H1 (cell line): ENCODE data around the gene CASP5. TPM values are rescaled to one million over a fixed set of nuclear protein-coding genes. Genes with fewer than 3 reads are reported as not detected.

ENCODE experiments used
- CTCF ChIA-PET: fragments of 300-600 bp; sonication (Branson Sonifier 250); formaldehyde crosslinking; loops from one replicate; lab custom pipeline; 2021; ENCODE audit not compliant: partially characterized antibody; lab: Charles Lee
- POLR2A ChIA-PET: fragments of 300-600 bp; sonication (Branson Sonifier 250); formaldehyde crosslinking; loops from one replicate; lab custom pipeline; 2021; ENCODE audit warnings: inconsistent platforms; ENCODE audit not compliant: partially characterized antibody; lab: Charles Lee
- DNase-seq, 2 experiments: peaks; one replicate each; pipeline versions ENCODE4 v3.0.0 to v3.0.0-alpha.2; 2010 to 2022; ENCODE audit warnings: low spot score in 2 of 2, low read depth in 1 of 2, mixed read lengths in 1 of 2
- FAIRE-seq: peaks from 2 replicates; lab custom pipeline; 2011; peaks lifted over from hg19 to GRCh38; lab: Jason Lieb, UNC
- H2AFZ ChIP-seq: 2 replicates; pipeline ENCODE4 v1.8.1; 2012; ENCODE audit warnings: low read length, inconsistent platforms
- H2AK5ac ChIP-seq: 2 replicates; pipeline ENCODE4 v1.6.1; 2013; ENCODE audit warnings: low read depth, low read length
- H2BK120ac ChIP-seq: replicated peaks from 2 replicates; pipeline ENCODE3; 2013; ENCODE audit warnings: low read depth, low read length, inconsistent platforms
- H2BK12ac ChIP-seq: 2 replicates; pipeline ENCODE4 v1.6.1; 2013; ENCODE audit warnings: low read depth, low read length
- H2BK15ac ChIP-seq: 2 replicates; pipeline ENCODE4 v1.6.1; 2013; ENCODE audit warnings: low read length
- H2BK20ac ChIP-seq: 2 replicates; pipeline ENCODE4 v1.6.1; 2013; ENCODE audit warnings: low read length
- H2BK5ac ChIP-seq: 2 replicates; pipeline ENCODE4 v1.6.1; 2013; ENCODE audit warnings: low read depth, low read length
- H3K14ac ChIP-seq: 2 replicates; pipeline ENCODE4 v1.6.1; 2013; ENCODE audit warnings: inconsistent platforms; ENCODE audit not compliant: insufficient read length
- H3K18ac ChIP-seq: 2 replicates; pipeline ENCODE4 v1.6.1; 2013; ENCODE audit warnings: low read length; ENCODE audit errors: extremely low read depth
- H3K23ac ChIP-seq: 2 replicates; pipeline ENCODE4 v1.6.1; 2013; ENCODE audit warnings: inconsistent platforms; ENCODE audit not compliant: insufficient read length
- H3K23me2 ChIP-seq: 2 replicates; pipeline ENCODE4 v1.6.1; 2013; ENCODE audit warnings: low read depth, low read length
- H3K27ac ChIP-seq: 2 replicates; pipeline ENCODE4 v1.6.1; 2011; ENCODE audit warnings: low read depth, low read length, inconsistent platforms
- H3K27me3 ChIP-seq, 4 experiments: replicated peaks in 1 of 4; 1 replicate in 1 of 4; 2 replicates in 3 of 4; pipeline versions ENCODE4 v1.6.1 to v1.8.1; 2011 to 2013; ENCODE audit warnings: low read length in 3 of 4, mild to moderate bottlenecking in 3 of 4, inconsistent platforms in 2 of 4, mixed read lengths in 2 of 4, moderate library complexity in 1 of 4; ENCODE audit not compliant: control insufficient read depth in 3 of 4, insufficient read depth in 3 of 4; ENCODE audit errors: extremely low read depth in 1 of 4
- H3K36me3 ChIP-seq, 4 experiments: 2 replicates each; pipeline versions ENCODE4 v1.6.1 to v1.8.1; 2011 to 2013; ENCODE audit warnings: mild to moderate bottlenecking in 4 of 4, low read length in 3 of 4, moderate library complexity in 2 of 4, control low read depth in 1 of 4, inconsistent platforms in 1 of 4; ENCODE audit not compliant: insufficient read depth in 4 of 4, control insufficient read depth in 2 of 4
- H3K4ac ChIP-seq: replicated peaks from 2 replicates; pipeline ENCODE3; 2013; ENCODE audit warnings: low read length, low read depth, mixed read lengths, inconsistent platforms; ENCODE audit not compliant: insufficient read length
- H3K4me1 ChIP-seq, 4 experiments: replicated peaks in 1 of 4; 1 replicate in 1 of 4; 2 replicates in 3 of 4; pipeline versions ENCODE4 v1.6.1 to v1.8.1; 2011 to 2013; ENCODE audit warnings: low read length in 3 of 4, inconsistent platforms in 2 of 4, mixed read lengths in 1 of 4; ENCODE audit not compliant: insufficient read depth in 4 of 4, control insufficient read depth in 3 of 4
- H3K4me2 ChIP-seq, 2 experiments: 2 replicates each; pipeline versions ENCODE4 v1.6.1 to v1.8.1; 2011 to 2013; ENCODE audit warnings: low read depth in 2 of 2, low read length in 2 of 2, control low read depth in 1 of 2, inconsistent platforms in 1 of 2, mild to moderate bottlenecking in 1 of 2; ENCODE audit not compliant: insufficient read depth in 1 of 2
- H3K4me3 ChIP-seq, 4 experiments: fragments of 200-600, 300-600 bp in 1 of 4; sonication (generic), shearing (Covaris generic), sonication (Bioruptor Twin) in 1 of 4; 2 replicates each; pipeline versions ENCODE4 v1.5.1 to v1.8.1; 2011 to 2016; ENCODE audit warnings: low read length in 4 of 4, low read depth in 3 of 4, control low read depth in 2 of 4, inconsistent platforms in 2 of 4, mild to moderate bottlenecking in 2 of 4, mixed read lengths in 1 of 4, moderate library complexity in 1 of 4; ENCODE audit not compliant: insufficient read depth in 2 of 4; ENCODE audit errors: extremely low read depth in 1 of 4
- H3K56ac ChIP-seq: replicated peaks from 2 replicates; pipeline ENCODE3; 2013; ENCODE audit warnings: low read depth, mild to moderate bottlenecking, mixed read lengths, low read length, inconsistent platforms; ENCODE audit not compliant: insufficient read length
- H3K79me1 ChIP-seq: 2 replicates; pipeline ENCODE4 v1.6.1; 2013; ENCODE audit warnings: low read depth, low read length, control low read depth
- H3K79me2 ChIP-seq, 2 experiments: 2 replicates each; pipeline versions ENCODE4 v1.6.1 to v1.8.1; 2012 to 2013; ENCODE audit warnings: low read length in 2 of 2, mild to moderate bottlenecking in 2 of 2, inconsistent platforms in 1 of 2; ENCODE audit not compliant: insufficient read depth in 2 of 2, control insufficient read depth in 1 of 2
- H3K9ac ChIP-seq, 4 experiments: replicated peaks in 1 of 4; 1 replicate in 1 of 4; 2 replicates in 3 of 4; pipeline versions ENCODE4 v1.6.1 to v1.8.1; 2011 to 2013; ENCODE audit warnings: low read depth in 3 of 4, low read length in 3 of 4, control low read depth in 2 of 4, mild to moderate bottlenecking in 2 of 4, moderate library complexity in 2 of 4, inconsistent platforms in 1 of 4; ENCODE audit errors: extremely low read depth in 1 of 4
- H3K9me3 ChIP-seq, 2 experiments: 2 replicates each; pipeline versions ENCODE4 v1.6.1 to v1.8.1; 2012 to 2013; ENCODE audit warnings: mild to moderate bottlenecking in 2 of 2, moderate library complexity in 2 of 2, control low read depth in 1 of 2, inconsistent platforms in 1 of 2, low read depth in 1 of 2, low read length in 1 of 2, mixed read lengths in 1 of 2; ENCODE audit not compliant: insufficient read depth in 2 of 2
- H4K20me1 ChIP-seq, 2 experiments: replicated peaks in 1 of 2; 2 replicates each; pipeline versions ENCODE3 to v1.8.1; 2011 to 2013; ENCODE audit warnings: inconsistent platforms in 2 of 2, low read length in 2 of 2, mild to moderate bottlenecking in 1 of 2; ENCODE audit not compliant: insufficient read depth in 2 of 2, control insufficient read depth in 1 of 2
- H4K5ac ChIP-seq: 2 replicates; pipeline ENCODE4 v1.6.1; 2013; ENCODE audit warnings: low read length, low read depth, mixed read lengths, inconsistent platforms; ENCODE audit not compliant: insufficient read length
- H4K8ac ChIP-seq: 2 replicates; pipeline ENCODE4 v1.8.0; 2013; ENCODE audit warnings: mild to moderate bottlenecking, moderate library complexity, low read length, inconsistent platforms; ENCODE audit not compliant: insufficient read depth; ENCODE audit errors: extremely low read depth
- H4K91ac ChIP-seq: replicated peaks from 2 replicates; pipeline ENCODE3; 2013; ENCODE audit warnings: low read length, mixed read lengths, inconsistent platforms; ENCODE audit not compliant: insufficient read length
- BACH1 ChIP-seq: IDR thresholded peaks from 2 replicates; pipeline ENCODE4 v1.6.1; 2012; ENCODE audit warnings: low read length, improper control_type of control experiment
- CHD2 ChIP-seq: IDR thresholded peaks from 2 replicates; pipeline ENCODE4 v1.6.1; 2012; ENCODE audit warnings: low read length, improper control_type of control experiment
- CTBP2 ChIP-seq: IDR thresholded peaks from 2 replicates; pipeline ENCODE4 v1.7.0; 2011; ENCODE audit warnings: borderline replicate concordance, mild to moderate bottlenecking, moderate library complexity, mixed read lengths, low read length; ENCODE audit not compliant: insufficient read depth, insufficient read length
- HDAC6 ChIP-seq: IDR thresholded peaks from one replicate; pipeline ENCODE4 v1.7.1; 2012; ENCODE audit warnings: low read depth, mild to moderate bottlenecking, inconsistent platforms, low read length, moderate library complexity
- JUN ChIP-seq: IDR thresholded peaks from 2 replicates; pipeline ENCODE4 v1.6.1; 2011; ENCODE audit warnings: low read depth, mild to moderate bottlenecking, improper control_type of control experiment, low read length
- POLR2AphosphoS5 ChIP-seq: IDR thresholded peaks from 2 replicates; pipeline ENCODE4 v1.6.1; 2011; ENCODE audit warnings: low read depth, low read length
- RAD21 ChIP-seq, 2 experiments: IDR thresholded peaks in 1 of 2; conservative IDR thresholded peaks in 1 of 2; 2 replicates each; pipeline ENCODE4 v1.6.1; 2011; ENCODE audit warnings: low read depth in 2 of 2, low read length in 2 of 2, improper control_type of control experiment in 1 of 2, inconsistent platforms in 1 of 2, mild to moderate bottlenecking in 1 of 2, moderate library complexity in 1 of 2
- SAP30 ChIP-seq: fragments of 300-600 bp; sonication (generic); IDR thresholded peaks from 2 replicates; pipeline ENCODE4 v1.7.1; 2012; ENCODE audit warnings: low read length, moderate library complexity, mild to moderate bottlenecking, inconsistent platforms; ENCODE audit not compliant: insufficient read depth, insufficient replicate concordance
- SP2 ChIP-seq: IDR thresholded peaks from 2 replicates; pipeline ENCODE4 v1.6.1; 2012; ENCODE audit warnings: mild to moderate bottlenecking, low read length, inconsistent platforms
- TEAD4 ChIP-seq: IDR thresholded peaks from 2 replicates; pipeline ENCODE4 v1.6.1; 2012; ENCODE audit warnings: low read depth, low read length, inconsistent platforms, mixed read lengths
- USF2 ChIP-seq: IDR thresholded peaks from 2 replicates; pipeline ENCODE4 v1.6.1; 2011; ENCODE audit warnings: low read length, improper control_type of control experiment
- WGBS, 2 experiments: shearing (Covaris generic) in 1 of 2; methylation state at CpG; one replicate each; pipeline versions ENCODE4 v1.1.6 to v1.1.7; 2013 to 2015; ENCODE audit warnings: low lambda C conversion rate in 2 of 2, mixed read lengths in 2 of 2, inconsistent platforms in 1 of 2, low coverage in 1 of 2, missing lambda C conversion rate in 1 of 2; ENCODE audit not compliant: insufficient replicate concordance in 2 of 2, insufficient coverage in 1 of 2, insufficient read length in 1 of 2; ENCODE audit errors: extremely low coverage in 1 of 2, missing lambda C conversion rate in 1 of 2; 5-methylcytosine and 5-hydroxymethylcytosine counted together
- polyA plus RNA-seq, 7 experiments: library from polyadenylated mRNA; depleted of rRNA in 3 of 7; stranded (reverse) in 5 of 7; unstranded in 2 of 7; fragments of >200 nt in 5 of 7; fragments of 200-250 nt in 2 of 7; gene quantifications; 1 replicate in 5 of 7; 2 replicates in 1 of 7; 4 replicates in 1 of 7; pipeline versions ENCODE4 v1.2.1 to v1.2.3, GENCODE V29; 2011 to 2013; ENCODE audit warnings: missing spikeins in 2 of 7, mixed read lengths in 2 of 7
- total RNA-seq: library from RNA; stranded (reverse); fragmentation: NEBNext Ultra II Directional; extraction: Animal tissue kit (Norgen Biotek cat#: 25700); gene quantifications from 2 replicates; pipeline ENCODE4 v1.2.1, GENCODE V29; 2021

The CASP5 gene
- total and polyA plus RNA-seq, 2 of the 8 experiments (the other 6 are each of a cell fraction or from before 2014, with no cell fraction given), result not detected

GRCh38 chr11:105003151-105003550, 19.8 kb downstream of the CASP5 start:
- DNase-seq, result no peak
- H3K4me3 ChIP-seq, result no peak overlapping the region
- FAIRE-seq, result no peak
- no peaks in the 10 kb centered on the region for H3K79me2 ChIP-seq
- 79% methylated on average over 2 of the region's 2 CpGs; no CpG with 5 or more reads in 1 of the 2 experiments for WGBS, 2 experiments
- no peak overlapping the region for H3K14ac ChIP-seq
- no peaks in the 10 kb centered on the region for H3K4me1 ChIP-seq
- no peak overlapping the region for H3K56ac ChIP-seq
- no peak overlapping the region for H3K9ac ChIP-seq
- no peaks in the 10 kb centered on the region for H3K27me3 ChIP-seq
- H3K36me3 ChIP-seq, result no peaks in the 10 kb centered on the region
- ChIA-PET POLR2A (no interaction called here), CTCF (interaction anchor here (0.5 kb wide), 1 partner anchor 158 kb away, joined by 3 read pairs; no protein-coding TSS in a partner anchor)
- H3K9me3 ChIP-seq, result no peaks in the 10 kb centered on the region
- H4K20me1 ChIP-seq, result no peaks in the 10 kb centered on the region
- no peaks in the 10 kb centered on the region for H3K79me1 ChIP-seq
- no peak overlapping the region for H3K27ac ChIP-seq
- no peak overlapping the region for H4K5ac ChIP-seq
- no peak overlapping the region for H4K8ac ChIP-seq
- H2BK20ac ChIP-seq, result no peak overlapping the region
- no peak overlapping the region for H3K4me2 ChIP-seq
- H3K4ac ChIP-seq, result no peak overlapping the region
- no peak overlapping the region for H2BK5ac ChIP-seq
- no peak overlapping the region for H2BK120ac ChIP-seq
- H2AFZ ChIP-seq, result no peak overlapping the region
- no peak overlapping the region for H2AK5ac ChIP-seq
- H2BK12ac ChIP-seq, result no peak overlapping the region
- H4K91ac ChIP-seq, result no peak overlapping the region
- no peak overlapping the region for H3K23ac ChIP-seq
- no peaks in the 10 kb centered on the region for H3K23me2 ChIP-seq
- H3K18ac ChIP-seq, result no peak overlapping the region
- no peak overlapping the region for H2BK15ac ChIP-seq
- TF ChIP-seq HDAC6 (no peak), TEAD4 (no peak), CHD2 (no peak), JUN (no peak), CTBP2 (no peak), POLR2AphosphoS5 (no peak), USF2 (no peak), BACH1 (no peak), SAP30 (no peak), RAD21 (IDR thresholded peaks at IDR 0.05 in 1 of 2, conservative IDR thresholded peaks at IDR 0.05 in 1 of 2; ENCODE audit: low read depth in 2 of 2, low read length in 2 of 2) (no peak), SP2 (no peak)
